Smooth muscle cell (in vitro differentiated cells): ENCODE data around the gene C12orf56. TPM values are rescaled to one million over a fixed set of nuclear protein-coding genes. Genes with fewer than 3 reads are reported as not detected.

ENCODE experiments used
- DNase-seq: peaks from one replicate; lab custom pipeline; 2025; ENCODE audit not compliant: unreplicated experiment; lab: John Stamatoyannopoulos, UW
- H2AFZ ChIP-seq: fragments of 200-600 bp; sonication (generic); 2 replicates; pipeline ENCODE4 v1.6.0; 2016; ENCODE audit warnings: antibody characterized with exemption, low read depth, mild to moderate bottlenecking
- H3F3A ChIP-seq: fragments of 200-600 bp; sonication (generic); 2 replicates; pipeline ENCODE4 v1.6.0; 2017; ENCODE audit warnings: antibody characterized with exemption, low read depth
- H3K27ac ChIP-seq: fragments of 200-600 bp; sonication (generic); 2 replicates; pipeline ENCODE4 v1.5.1; 2016; ENCODE audit warnings: low read depth, mild to moderate bottlenecking
- H3K27me3 ChIP-seq: fragments of 200-600 bp; sonication (generic); 2 replicates; pipeline ENCODE4 v1.6.1; 2016; ENCODE audit warnings: low read depth, mild to moderate bottlenecking
- H3K36me3 ChIP-seq: fragments of 200-600 bp; sonication (generic); 2 replicates; pipeline ENCODE4 v1.5.1; 2016; ENCODE audit warnings: low read depth
- H3K4me1 ChIP-seq: fragments of 200-600 bp; sonication (generic); 2 replicates; pipeline ENCODE4 v1.5.1; 2016; ENCODE audit warnings: low read depth
- H3K4me2 ChIP-seq: fragments of 200-600 bp; sonication (generic); 2 replicates; pipeline ENCODE4 v1.6.0; 2016; ENCODE audit warnings: mild to moderate bottlenecking
- H3K4me3 ChIP-seq: fragments of 200-600 bp; sonication (generic); 2 replicates; pipeline ENCODE4 v1.5.1; 2016; ENCODE audit warnings: mild to moderate bottlenecking
- H3K79me2 ChIP-seq: fragments of 200-600 bp; sonication (generic); 2 replicates; pipeline ENCODE4 v1.6.0; 2016; ENCODE audit warnings: low read depth, mild to moderate bottlenecking
- H3K9ac ChIP-seq: fragments of 200-600 bp; sonication (generic); 2 replicates; pipeline ENCODE4 v1.6.0; 2016; ENCODE audit warnings: low read depth
- H3K9me3 ChIP-seq: fragments of 200-600 bp; sonication (generic); replicated peaks from 2 replicates; pipeline ENCODE4 v1.5.1; 2016; ENCODE audit warnings: low read depth
- H4K20me1 ChIP-seq: fragments of 200-600 bp; sonication (generic); 2 replicates; pipeline ENCODE4 v1.6.0; 2016; ENCODE audit warnings: low read depth
- CTCF ChIP-seq: fragments of 200-600 bp; sonication (generic); IDR thresholded peaks from 2 replicates; pipeline ENCODE4 v1.5.1; 2017; ENCODE audit warnings: borderline replicate concordance, mild to moderate bottlenecking, antibody characterized with exemption; ENCODE audit not compliant: insufficient read depth, poor library complexity, severe bottlenecking
- WGBS: methylation state at CpG from one replicate; pipeline ENCODE4 v1.1.7; 2016; ENCODE audit warnings: low lambda C conversion rate; 5-methylcytosine and 5-hydroxymethylcytosine counted together
- polyA plus RNA-seq: library from polyadenylated mRNA; unstranded; fragments of >200 nt; fragmentation: Nextera tagmentation; extraction: Ambion mirVana; gene quantifications from 2 replicates; pipeline ENCODE4 v1.2.1, GENCODE V29; 2016
- total RNA-seq: library from RNA; depleted of rRNA; stranded (reverse); fragments of >200 nt; gene quantifications from 2 replicates; pipeline ENCODE4 v1.2.3, GENCODE V29; 2014

Gene C12orf56
- total RNA-seq (0.40 and 1.1 TPM in 2 replicates), polyA plus RNA-seq (0.67 TPM in 1 of 2 replicates, not detected in the other)

- H3K4me1 ChIP-seq, result no peaks in the 10 kb centered on the region
- no peaks in the 10 kb centered on the region for H3K9me3 ChIP-seq
- H3K27ac ChIP-seq, result no peak within 1 kb of the TSS
- no peaks in the 10 kb centered on the region for H3K79me2 ChIP-seq
- no peaks in the 10 kb centered on the region for H3F3A ChIP-seq
- TF ChIP-seq CTCF, result no peak
- peaks cover 13% of the 10 kb centered on the region for H3K27me3 ChIP-seq
- H2AFZ ChIP-seq, result peak within 1 kb of the TSS; percentile 84
- no peaks in the 10 kb centered on the region for H3K36me3 ChIP-seq
- peak within 1 kb of the TSS; percentile 84 for H3K4me2 ChIP-seq
- WGBS, result 31% methylated on average over 58 of the region's 66 CpGs
- H3K4me3 ChIP-seq, result peak within 1 kb of the TSS; percentile 42
- no peaks in the 10 kb centered on the region for H4K20me1 ChIP-seq
- DNase-seq, result no peak
- H3K9ac ChIP-seq, result no peak within 1 kb of the TSS
Observed at GRCh38 chr12:64390275-64390851, at the start of gene C12orf56. Gene C12orf56, minus strand, starts transcription at chr12:64390758. Its CDS starts 193 bp downstream, at chr12:64390565.

GRCh38 chr12:64440100-64440499, 49.5 kb upstream of the C12orf56 start:
- H2AFZ ChIP-seq, result no peak overlapping the region
- H3K4me2 ChIP-seq, result no peak overlapping the region
- H3K9me3 ChIP-seq, result no peaks in the 10 kb centered on the region
- H3K4me1 ChIP-seq, result no peaks in the 10 kb centered on the region
- H3K36me3 ChIP-seq, result peaks cover 31% of the 10 kb centered on the region
- no peaks in the 10 kb centered on the region for H3F3A ChIP-seq
- 93% methylated on average over 1 of the region's 1 CpG for WGBS
- no peak for TF ChIP-seq CTCF
- H3K27ac ChIP-seq, result no peak overlapping the region
- no peak overlapping the region for H3K4me3 ChIP-seq
- DNase-seq, result no peak
- peaks cover 25% of the 10 kb centered on the region for H4K20me1 ChIP-seq
- H3K9ac ChIP-seq, result no peak overlapping the region
- H3K79me2 ChIP-seq, result peaks cover 5% of the 10 kb centered on the region
- H3K27me3 ChIP-seq, result no peaks in the 10 kb centered on the region

GRCh38 chr12:64433915-64434314, 43.4 kb upstream of the C12orf56 start:
- no peaks in the 10 kb centered on the region for H3K9me3 ChIP-seq
- no peak overlapping the region for H3K4me3 ChIP-seq
- H3K27ac ChIP-seq, result no peak overlapping the region
- peaks cover 76% of the 10 kb centered on the region for H3K36me3 ChIP-seq
- H3K4me2 ChIP-seq, result no peak overlapping the region
- H3K4me1 ChIP-seq, result no peaks in the 10 kb centered on the region
- no peak overlapping the region for H2AFZ ChIP-seq
- peaks cover 11% of the 10 kb centered on the region for H3K79me2 ChIP-seq
- no peak for TF ChIP-seq CTCF
- 97% methylated on average over 5 of the region's 5 CpGs for WGBS
- H4K20me1 ChIP-seq, result peaks cover 22% of the 10 kb centered on the region
- no peak for DNase-seq
- H3K9ac ChIP-seq, result no peak overlapping the region
- no peaks in the 10 kb centered on the region for H3K27me3 ChIP-seq
- H3F3A ChIP-seq, result no peaks in the 10 kb centered on the region

GRCh38 chr12:64431791-64432190, 41.2 kb upstream of the C12orf56 start:
- 96% methylated on average over 4 of the region's 4 CpGs for WGBS
- Histone ChIP-seq H4K20me1 (peaks cover 24% of the 10 kb centered on the region), H3K27ac (no peak overlapping the region), H2AFZ (no peak overlapping the region), H3K9me3 (no peaks in the 10 kb centered on the region), H3K9ac (no peak overlapping the region), H3K4me1 (no peaks in the 10 kb centered on the region), H3K4me2 (no peak overlapping the region), H3F3A (no peaks in the 10 kb centered on the region), H3K79me2 (peaks cover 13% of the 10 kb centered on the region), H3K27me3 (no peaks in the 10 kb centered on the region), H3K4me3 (no peak overlapping the region), H3K36me3 (peaks cover 80% of the 10 kb centered on the region)
- no peak for DNase-seq
- no peak for TF ChIP-seq CTCF
